Activated CD4-positive, CD25-positive, alpha-beta regulatory T cell (primary cell): Measurements from ENCODE around the gene ELN.
A peak's percentile ranks its signal among the peaks of the same experiment; 100 is the strongest.
"Not testable (repeated sequence)": the region's sequence is repeated elsewhere in the genome, so short reads cannot be mapped to it uniquely, and the experiment has no call there.

ENCODE experiments used
- DNase-seq, 4 experiments: peaks; one replicate each; lab custom pipeline; 2025; lab: John Stamatoyannopoulos, UW

Gene ELN

DNA sequence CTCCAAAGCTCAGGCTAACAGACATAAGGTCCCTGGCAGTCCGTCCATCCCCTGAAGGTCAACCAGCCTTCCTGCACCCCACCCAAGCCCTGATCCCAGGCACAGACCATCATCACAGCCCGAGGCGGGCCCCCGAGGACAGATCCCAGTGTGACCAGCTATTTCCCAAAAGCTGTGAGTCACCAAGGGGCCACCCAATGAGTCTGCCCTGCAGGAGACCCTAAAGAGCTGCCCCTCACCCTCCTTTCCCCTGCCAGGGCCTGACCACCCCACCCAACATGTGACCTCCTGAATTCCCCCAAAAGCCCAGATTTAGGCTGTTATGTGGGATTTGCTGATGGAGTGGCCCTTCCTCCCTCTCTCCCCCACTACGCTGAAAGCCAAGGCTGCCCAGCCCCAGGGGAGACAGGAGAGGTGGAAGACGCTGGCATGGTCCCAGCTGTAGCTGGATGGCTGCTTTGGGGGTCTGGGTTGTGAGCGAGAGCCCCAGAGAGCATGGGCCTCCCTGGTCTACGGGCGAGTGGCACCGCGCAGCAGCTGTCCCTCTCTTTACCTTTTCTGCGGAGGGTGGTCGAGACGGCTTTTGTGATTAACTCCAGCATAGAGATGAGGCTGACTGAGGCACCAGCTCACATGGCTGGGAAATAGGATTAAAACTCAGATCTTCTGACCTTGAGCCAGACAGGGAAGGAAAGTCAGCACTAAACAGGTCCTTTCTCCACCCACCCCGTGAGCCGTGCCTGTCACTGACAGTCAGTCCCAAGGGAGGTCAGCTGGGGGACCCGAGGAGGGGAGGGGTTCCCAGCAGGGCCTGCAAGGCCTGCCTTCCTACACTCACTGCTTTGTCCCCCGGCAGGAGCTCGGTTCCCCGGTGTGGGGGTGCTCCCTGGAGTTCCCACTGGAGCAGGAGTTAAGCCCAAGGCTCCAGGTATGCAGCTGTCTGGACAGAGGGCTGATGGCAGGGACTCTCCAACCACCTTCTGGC lies 16.7 kb downstream of the ELN start:
- DNase-seq: no peak

- DNase-seq: not testable (repeated sequence)
These were observed 18.6 kb downstream of the ELN start for GRCh38 chr7:74046581-74046980.

DNA sequence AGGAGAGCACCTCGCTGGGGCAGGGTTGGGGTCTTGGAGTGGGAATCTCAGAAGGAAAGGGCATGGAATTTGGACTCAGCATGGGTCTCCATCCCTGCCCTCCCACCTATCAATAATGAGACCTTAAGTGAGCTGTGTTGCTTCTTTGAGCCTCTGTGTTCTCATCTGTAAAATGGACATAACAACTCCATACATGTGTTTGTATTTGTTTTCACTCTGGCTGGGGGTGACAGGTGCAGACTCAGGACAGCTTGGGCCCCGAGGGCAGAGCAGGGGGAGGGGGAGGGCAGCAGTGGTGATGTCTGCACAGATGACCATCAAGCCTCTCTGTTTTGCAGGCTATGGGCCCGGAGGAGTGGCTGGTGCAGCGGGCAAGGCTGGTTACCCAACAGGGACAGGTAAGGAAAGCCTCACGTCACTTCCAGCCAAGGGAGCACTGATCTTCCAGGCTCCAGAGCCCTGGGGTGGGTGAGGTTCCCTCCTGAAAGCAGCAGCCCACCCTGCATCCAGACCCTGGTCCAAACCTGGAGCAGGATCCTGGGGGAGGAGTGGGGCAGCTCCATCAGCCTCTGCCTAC lies 19.9 kb downstream of the ELN start:
- no peak for DNase-seq

DNA sequence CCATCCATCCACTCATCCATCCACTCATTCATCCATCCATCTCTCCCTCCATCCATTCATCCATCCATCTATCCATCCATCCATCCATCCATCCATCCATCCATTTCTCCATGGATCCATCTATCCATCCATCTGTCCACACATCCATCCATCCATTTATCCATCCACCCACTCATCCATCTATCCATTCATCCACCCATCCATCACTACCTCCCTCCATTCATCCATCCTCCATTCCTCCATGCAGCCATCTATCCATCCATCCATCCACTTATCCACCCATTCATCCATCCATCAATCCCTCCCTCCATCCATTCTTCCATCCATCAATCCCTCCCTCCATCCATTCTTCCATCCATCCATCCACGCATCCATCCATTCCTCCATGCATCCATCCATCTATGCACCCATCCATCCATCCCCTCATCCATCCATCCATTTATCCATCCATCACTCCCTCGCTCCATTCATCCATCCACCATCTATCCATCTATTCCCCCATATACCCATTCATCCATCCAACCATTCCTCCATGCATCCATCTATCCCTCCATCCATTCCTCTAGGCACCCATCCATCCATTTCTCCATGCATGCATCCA lies 21.1 kb downstream of the ELN start:
- no peak for DNase-seq

- no peak for DNase-seq
These were observed 22.2 kb downstream of the ELN start for GRCh38 chr7:74049997-74050798.

GRCh38 chr7:74051193-74051592 lies 23.2 kb downstream of the ELN start:
- no peak for DNase-seq

- no peak for DNase-seq
These were observed 23.8 kb downstream of the ELN start for GRCh38 chr7:74051629-74052410.

DNA sequence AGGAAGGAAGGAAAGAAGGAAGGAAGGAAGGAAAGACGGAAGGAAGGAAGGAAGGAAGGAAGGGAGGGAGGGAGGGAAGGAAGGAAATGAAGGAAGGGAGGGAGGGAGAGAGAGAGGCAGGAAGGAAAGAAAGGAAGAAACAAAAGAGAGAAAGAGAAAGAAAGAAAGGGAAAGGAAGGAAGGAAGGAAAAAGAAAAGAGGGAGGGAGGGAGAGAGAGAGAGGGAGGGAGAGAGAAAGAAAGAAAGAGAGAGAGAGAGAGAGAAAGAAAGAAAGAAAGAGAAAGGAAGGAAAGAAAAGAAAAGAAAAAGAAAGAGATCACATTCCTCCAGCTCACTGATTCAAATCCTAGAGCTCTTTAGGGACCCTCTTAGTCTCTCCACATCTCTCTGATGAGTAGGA lies 24.7 kb downstream of the ELN start:
- DNase-seq: no peak

- no peak for DNase-seq
These were observed 25.7 kb downstream of the ELN start for GRCh38 chr7:74053589-74054186.

GRCh38 chr7:74056096-74056915 lies 28.3 kb downstream of the ELN start:
- DNase-seq: no peak

DNA sequence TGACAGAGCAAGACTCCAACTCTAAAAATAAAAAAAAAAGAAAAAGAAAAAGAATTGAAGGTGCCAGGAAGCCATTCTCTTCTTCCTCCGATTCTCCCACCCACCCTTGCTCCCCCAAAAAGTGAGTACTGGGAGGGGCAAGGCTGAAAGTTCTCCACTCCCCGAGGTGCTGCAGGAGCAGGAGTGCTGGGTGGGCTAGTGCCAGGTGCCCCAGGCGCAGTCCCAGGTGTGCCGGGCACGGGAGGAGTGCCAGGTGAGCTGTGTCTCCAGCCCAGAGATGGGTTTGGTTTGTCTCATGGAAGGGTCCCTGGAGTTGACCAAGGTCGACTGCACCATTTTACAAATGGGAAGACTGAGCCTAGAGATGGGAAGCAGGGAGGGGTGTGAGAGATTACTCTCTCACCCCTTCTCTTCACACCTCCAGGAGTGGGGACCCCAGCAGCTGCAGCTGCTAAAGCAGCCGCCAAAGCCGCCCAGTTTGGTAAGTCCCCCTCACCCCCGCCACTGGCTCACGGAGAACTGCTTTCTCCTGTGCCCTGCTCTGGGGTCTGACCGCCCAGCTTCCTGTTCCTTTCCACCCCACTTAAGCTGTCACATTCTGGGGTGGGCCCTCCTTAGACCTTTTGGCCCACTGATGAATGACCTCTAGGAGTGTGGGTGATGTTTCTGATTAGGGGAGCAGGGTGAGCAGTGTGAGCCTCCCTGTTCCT lies 29.4 kb downstream of the ELN start:
- DNase-seq: no peak

DNA sequence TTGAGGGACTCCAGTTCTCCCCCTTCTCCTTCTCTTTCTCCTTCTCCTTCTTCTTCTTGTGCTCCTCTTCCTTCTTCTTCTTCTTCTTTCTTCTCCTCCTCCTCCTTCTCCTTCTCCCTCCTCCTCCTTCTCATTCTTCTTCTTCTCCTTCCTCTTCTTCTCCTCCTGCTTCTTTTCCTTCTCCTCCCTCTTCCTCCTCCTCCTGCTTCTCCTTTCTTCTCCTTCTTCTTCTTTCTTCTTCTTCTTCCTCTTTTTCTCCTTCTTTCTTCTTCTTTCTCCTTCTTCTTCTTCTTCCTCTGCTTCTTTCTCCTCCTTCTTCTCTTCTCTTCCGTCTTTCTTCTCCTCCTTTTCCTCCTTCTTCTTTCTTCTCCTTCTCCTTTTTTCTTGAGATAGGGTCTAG lies 30.0 kb downstream of the ELN start:
- no peak for DNase-seq

GRCh38 chr7:74058486-74058885 lies 30.5 kb downstream of the ELN start:
- no peak for DNase-seq

DNA sequence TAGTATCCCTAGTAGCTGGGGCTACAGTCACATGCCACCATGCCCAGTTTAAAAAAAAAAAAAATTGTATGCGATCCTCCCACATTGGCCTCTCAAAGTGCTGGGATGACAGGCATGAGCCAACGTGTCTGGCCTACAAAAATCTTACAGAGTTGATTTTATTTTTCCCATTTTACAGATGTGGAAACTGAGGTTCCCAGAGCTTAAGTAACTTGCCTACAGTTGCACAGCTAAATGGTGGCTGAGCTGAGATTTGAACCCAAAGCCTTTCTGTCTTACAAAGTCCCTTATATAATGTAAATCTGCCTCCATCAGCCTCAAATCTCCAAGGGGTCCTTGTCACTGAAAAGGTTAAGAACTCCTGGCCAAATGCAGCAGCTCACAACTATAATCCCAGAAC lies 31.1 kb downstream of the ELN start:
- DNase-seq: no peak

DNA sequence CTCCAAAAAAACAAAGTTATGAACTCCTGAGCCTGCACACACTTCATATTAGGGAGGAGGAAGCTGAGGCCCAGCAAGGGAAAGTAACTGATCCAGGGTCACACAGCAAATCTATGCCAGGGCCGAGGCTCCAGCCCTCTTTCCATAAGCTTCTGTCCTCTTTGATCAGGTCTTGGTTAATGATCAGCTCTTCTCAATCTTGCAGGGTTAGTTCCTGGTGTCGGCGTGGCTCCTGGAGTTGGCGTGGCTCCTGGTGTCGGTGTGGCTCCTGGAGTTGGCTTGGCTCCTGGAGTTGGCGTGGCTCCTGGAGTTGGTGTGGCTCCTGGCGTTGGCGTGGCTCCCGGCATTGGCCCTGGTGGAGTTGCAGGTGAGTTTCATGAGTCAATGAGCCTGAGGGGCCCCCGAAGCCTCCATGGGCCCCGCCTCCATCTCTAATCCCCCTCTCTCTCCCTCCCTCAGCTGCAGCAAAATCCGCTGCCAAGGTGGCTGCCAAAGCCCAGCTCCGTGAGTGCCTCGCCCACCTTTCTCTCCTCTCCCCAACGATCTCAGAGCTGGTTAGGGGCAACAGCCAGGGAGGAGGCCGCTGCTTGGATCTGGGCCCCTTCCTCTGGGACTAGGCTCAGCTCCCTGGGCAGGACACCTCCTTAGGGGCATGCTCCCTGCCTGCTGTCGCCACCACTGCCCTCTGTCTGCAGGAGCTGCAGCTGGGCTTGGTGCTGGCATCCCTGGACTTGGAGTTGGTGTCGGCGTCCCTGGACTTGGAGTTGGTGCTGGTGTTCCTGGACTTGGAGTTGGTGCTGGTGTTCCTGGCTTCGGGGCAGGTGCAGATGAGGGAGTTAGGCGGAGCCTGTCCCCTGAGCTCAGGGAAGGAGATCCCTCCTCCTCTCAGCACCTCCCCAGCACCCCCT lies 32.0 kb downstream of the ELN start:
- DNase-seq: no peak

- peak in 3 of 4 experiments; percentile 3 to 30 (median 27) for DNase-seq
These were observed 34.0 kb downstream of the ELN start for GRCh38 chr7:74061840-74062539.

DNA sequence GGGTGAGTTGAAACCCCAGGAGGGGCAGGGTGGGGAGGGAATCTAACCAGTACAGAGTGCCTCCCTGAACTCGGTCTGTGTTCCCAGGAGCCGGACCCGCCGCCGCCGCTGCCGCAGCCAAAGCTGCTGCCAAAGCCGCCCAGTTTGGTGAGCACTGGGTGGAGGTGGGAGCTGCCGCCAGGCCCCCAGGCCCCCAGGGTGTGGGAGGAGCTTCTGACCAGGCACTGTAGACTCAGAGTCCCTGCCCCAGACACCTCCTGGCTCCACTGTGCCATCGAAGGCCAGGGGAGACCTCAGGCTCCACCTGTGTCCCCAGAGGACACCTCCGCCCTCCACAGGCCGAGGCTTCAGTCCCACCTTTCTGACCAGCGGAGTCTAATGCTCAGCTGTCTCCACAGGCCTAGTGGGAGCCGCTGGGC lies 35.3 kb downstream of the ELN start:
- no peak for DNase-seq

DNA sequence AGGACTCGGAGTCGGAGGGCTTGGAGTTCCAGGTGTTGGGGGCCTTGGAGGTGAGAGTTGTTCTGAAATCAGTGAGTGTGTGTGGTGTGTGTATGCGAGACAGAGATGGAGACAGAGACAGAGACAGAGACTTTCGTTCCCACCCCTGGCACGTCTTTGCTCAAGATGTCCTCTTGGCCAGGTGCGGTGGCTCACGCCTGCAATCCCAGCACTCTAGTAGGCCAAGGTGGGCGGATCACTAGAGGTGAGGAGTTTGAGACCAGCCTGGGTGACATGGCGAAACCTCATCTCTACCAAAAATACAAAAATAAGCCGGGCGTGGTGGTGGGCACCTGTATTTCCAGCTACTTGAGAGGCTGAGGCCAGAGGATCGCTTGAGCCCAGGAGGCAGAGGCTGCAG lies 35.7 kb downstream of the ELN start:
- DNase-seq: no peak
